Anterior cingulate cortex (tissue), 58 donors: ENCODE measurements around the gene TSPAN9.

Experiments used
- DNase-seq, 58 donors: peaks; one replicate each; lab custom pipeline; 2025; lab: John Stamatoyannopoulos, UW

Gene TSPAN9

DNA sequence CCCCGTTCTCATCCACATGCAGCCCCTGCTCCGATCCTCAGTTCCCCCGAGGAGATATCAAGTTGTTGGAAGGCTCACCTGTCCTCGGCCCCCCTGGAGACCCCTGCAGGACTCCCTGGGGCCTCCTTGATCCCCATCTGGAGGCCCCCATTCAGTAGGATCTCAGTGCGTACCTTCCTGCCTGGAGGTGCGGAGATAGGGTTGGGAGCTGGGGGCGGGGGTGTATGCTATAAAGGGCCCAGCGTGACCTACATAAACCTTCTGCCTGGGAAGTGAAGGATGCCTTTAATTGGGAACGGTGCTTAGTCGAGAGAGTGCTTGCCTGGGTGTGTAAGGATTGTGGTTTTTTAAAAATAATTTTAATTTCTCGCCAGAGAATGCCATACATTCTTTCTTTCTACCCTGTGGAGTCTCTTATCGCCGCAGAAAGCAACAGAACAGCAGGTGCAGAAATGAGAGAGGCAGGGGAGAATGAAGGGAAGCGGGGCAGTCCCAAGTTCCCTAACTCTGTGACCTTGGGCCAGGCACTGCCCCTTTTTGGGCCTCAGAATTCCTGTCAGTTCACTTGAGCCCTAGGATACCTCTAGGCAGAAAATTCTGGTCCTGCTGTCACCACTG, 153.7 kb downstream of the TSPAN9 start:
- no peak for DNase-seq

DNA sequence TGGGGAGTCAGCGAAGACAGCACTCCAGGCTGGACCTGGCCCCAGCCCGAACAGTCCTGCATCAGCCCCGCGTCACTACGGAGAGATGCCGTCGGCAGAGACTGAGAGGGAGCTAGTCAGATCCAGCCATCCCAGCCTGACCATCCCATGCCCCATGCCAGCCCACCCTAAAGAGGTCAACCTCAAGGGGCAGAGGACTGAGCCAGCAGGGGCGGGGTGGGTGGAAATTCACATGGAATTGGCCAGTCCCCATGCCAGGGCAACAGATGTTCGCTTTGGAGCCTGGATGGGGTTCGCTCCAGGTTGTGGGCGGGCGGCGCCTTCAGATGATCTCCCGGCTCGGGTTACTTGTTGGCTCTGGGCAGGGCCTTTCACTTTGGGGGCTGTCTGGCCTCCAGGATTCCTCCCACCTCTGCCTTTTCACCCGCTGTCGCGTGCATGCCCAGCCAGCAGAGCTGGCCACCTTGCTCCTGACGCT, 154.3 kb downstream of the TSPAN9 start:
- DNase-seq = no peak

DNA sequence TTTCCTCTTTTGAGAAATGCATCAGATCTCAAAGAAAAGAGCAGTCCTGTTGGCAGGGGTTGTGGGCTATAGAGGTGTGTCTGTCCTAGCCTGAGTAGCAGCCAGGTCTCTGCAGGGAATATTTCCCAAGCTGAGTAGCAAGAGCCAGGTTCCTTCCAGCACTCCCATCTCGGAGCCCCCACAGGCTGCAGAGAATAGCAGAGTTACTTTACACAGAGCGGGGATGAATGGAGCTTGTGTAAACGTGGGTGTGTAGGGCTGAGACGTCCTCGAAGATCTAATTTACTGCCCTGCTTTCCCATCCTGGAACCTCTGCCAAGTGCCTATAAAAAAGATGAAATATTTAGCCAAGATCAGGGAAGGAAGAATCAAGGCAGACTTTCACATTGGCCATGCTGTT, 156.6 kb downstream of the TSPAN9 start:
- DNase-seq = peak in 1 of 58 donors; percentile 18

DNA sequence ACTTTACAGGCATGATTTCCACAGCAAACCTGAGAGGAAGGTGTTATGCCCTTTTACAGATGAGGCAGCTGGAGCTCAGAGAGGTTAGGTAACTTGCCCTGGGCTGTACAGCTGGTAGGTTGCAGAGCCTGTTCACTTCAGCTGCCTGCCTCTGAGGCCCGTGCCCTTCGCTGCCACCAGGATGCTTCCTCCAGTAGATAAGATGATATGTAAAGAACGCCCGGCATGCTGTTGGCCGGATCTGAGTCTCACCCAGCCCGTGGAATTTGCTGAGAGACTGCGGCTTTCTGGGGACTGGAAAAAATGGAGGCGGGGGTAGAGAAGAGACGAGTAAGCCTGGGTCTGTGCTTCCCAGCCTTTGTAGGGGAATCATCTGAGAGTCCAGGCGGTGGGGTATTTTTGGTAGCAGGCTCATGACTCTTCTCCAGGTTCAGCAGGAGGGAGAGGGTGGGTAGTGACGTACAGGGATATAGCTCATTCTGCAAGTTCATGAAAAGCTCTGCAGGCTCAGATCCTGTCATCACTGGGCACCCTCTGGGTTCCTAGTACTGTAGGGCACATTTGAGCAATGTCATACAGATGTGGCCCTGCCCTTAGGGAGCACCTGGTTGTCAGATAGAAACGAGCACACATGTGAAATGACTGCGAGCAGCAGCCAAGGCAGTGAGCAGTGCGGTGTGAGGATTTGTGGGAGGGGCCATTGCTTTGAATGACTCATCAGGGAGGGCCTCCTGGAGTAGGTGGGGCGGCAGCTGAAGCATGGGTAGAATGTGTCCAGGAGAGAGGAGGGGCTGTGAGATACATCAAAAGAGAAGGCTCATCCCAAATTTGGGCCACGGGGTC, 159.4 kb downstream of the TSPAN9 start:
- DNase-seq = peak in 1 of 58 donors; percentile 9

DNA sequence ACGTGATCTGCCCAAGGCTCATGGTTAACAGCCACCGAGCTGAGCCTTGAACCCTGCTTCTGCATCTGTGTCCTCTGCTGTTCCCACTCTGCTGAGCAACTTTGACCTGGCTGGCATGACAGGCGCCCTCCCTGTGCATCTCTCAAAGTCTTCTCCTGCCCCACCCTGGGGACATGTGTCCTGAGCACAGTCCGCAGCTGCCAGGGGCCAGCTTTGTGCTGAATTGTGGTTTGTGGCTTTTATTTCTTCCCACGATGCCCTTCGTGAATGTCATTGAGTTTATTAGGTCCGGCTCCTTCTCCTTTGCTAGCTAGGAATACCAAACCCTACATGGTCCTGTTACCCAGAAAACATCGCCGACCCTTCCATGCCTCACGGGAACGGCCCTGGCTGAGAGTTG, 161.0 kb downstream of the TSPAN9 start:
- no peak for DNase-seq

DNA sequence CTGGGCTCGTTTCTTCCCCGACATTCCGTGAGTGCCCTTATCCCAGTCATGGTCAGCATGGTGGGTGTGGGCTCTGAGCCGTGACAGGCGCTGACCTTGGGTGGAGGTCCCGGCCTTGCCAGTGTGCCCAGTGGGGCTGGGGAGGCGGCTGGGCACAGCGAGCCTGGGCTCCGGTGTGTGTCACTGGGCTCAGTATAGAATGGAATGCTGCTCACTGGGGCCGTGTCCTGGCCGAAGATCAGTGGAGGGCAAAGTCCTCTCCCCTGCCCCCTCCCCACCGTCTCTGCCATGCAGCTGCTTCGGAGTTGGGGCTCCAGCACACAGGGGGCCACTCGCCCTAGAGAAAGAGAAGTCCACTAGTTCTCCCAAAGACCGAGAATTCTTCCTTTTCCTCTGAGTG, 164.4 kb downstream of the TSPAN9 start:
- DNase-seq = no peak

DNA sequence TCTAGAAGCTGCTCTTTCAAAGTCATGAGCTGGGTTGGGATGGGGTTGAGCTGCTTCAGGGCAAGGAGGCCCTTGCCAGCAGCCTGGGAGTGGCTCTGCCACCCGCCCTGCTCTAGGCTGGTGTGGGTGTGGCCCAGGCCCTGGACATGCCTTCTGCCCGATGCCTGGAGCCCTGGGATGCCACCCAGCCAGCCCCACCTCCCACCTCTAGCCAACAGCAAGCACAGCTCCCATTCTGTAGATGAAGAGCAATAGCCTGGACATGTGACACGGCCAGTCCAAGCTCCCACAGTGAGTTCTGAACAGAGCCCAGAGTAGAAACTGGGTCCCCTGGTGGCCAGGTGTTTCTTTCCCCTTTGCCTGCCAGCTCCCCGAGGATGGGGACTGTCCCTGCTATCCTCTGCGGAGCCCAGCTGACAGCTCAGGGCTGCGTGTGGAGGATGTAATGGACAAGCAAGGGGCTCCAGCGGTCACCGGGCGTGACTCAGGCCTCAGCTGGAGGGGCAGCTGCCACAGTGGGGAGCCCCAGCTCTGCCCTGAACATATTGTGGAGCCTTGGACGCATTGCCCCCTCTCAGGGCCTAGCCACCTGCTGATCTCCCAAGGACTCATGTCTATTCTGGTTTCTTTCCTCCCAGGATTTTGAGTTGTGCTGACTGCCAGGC, 165.2 kb downstream of the TSPAN9 start:
- DNase-seq = no peak

DNA sequence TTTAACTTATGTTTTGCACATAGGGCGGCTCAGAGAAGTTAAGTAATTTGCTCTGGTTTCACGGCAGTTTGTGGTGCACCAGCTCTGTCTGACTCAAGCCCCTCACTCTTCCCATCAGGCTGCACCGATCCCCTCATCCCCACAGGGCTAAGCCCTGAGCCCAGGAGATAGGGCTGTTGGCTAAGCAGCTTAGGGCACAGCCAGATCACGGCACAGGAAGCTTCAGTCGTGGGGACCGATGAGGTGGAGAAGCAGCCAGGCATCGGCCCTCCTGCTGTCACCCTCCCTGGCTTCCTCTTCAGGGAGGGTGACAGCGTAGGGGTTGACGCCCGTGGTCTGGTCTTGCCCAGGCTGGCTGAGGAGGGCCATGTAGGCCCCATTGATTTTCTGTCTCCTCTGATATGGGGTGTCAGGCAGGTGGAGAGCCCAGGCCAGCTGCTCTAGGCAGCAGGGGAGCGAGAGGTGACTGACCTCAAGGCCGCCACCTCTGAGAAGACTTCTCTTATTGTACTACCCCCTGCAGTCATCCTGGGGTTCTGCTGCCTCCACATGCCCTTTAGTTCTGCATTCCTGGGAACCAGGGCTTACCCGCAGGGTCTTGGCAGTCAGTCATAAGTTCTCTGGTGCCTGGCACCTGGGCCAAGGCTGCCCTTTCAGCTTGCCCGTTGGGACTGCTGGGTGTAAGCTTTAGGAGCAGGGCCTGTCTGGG, 166.4 kb downstream of the TSPAN9 start:
- no peak for DNase-seq

DNA sequence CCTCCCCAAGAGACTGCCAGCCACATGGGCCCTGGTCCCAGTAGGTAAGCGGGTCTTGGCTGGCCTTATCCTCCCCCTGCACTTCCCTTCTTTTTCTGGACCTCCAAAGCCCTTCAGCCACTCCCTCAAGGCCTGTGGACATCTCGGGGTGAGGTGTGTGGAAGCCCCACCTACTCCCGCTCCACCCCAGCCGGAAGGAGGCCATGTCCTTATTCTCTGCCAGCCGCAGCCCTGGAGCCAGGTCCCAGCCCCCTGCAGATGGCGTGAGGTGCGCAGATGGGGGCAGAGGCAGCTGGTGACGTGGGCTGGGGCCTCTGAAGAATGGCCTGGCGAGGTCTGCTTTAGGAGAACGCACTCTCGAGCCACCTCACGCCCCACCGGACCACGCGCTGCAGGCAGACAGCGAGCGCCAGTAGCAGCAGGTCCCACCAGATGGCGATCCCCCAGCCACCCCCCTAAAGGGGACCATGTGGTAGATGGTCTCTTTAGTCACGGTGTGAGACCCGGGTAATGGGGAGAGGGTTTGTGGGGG, 167.1 kb downstream of the TSPAN9 start:
- DNase-seq = no peak

DNA sequence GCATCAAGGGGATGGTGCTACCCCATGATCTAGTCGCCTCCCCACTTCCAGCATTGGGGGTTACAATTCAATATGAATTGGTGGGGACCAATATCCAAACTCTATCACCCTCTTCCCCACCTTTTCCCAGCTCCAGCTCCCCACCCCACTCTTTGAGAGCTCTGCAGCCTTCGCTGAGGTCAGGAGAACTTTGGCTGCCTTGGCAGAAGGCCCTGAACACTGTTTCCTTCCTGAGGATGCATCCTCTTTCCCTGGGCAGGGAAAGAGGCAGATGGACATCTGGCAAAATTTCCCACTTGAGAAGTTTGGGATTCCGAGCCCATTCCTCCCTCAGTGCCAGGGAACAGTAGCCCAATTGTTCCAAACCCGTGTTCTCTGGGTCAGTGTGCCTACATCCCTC, 169.1 kb downstream of the TSPAN9 start:
- DNase-seq = no peak

DNA sequence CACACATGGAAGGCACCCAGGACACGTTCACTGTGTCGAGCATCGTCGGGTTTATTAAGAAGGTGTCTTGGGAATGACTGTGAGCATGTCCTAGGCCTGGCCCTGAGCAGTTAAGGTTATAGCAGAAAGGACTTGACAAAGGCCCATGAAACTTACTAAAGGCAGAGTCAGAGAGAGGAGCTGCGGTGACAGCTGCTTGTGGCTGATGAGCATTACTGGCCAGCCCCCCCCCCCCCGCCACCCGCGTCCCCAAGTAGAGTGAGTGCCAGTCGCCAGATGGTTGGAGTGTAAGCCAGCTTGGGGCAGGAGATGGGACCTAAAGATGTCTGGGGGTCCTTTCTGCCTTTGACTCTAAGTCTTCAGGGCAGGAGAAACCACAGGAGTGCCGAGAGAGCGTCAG, 169.9 kb downstream of the TSPAN9 start:
- no peak for DNase-seq

DNA sequence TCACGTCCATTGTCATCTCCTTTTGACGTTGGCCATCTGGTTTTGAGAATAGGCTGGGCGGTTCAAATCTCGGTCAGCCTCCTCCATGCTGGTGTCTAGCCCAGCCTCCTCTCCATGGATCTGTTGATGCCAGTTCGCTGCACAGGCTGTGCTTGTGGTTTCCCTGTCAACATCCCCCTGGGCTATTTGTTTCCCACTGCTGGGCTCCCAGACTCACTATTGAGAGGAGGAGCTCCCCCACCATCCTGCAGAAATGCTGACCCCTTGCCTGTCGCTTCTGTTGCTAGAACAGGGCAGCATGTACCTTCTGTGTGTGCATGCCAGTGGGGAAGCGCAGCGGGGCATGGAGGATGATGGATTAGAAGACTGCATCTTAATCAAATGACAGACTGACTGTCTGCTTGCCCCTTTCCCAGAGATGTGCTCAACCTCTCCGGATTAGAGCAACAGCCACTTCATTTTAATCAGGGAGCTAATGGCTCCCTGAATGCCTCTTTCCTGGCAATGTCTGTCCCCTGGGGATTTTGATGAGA, 170.5 kb downstream of the TSPAN9 start:
- no peak for DNase-seq

DNA sequence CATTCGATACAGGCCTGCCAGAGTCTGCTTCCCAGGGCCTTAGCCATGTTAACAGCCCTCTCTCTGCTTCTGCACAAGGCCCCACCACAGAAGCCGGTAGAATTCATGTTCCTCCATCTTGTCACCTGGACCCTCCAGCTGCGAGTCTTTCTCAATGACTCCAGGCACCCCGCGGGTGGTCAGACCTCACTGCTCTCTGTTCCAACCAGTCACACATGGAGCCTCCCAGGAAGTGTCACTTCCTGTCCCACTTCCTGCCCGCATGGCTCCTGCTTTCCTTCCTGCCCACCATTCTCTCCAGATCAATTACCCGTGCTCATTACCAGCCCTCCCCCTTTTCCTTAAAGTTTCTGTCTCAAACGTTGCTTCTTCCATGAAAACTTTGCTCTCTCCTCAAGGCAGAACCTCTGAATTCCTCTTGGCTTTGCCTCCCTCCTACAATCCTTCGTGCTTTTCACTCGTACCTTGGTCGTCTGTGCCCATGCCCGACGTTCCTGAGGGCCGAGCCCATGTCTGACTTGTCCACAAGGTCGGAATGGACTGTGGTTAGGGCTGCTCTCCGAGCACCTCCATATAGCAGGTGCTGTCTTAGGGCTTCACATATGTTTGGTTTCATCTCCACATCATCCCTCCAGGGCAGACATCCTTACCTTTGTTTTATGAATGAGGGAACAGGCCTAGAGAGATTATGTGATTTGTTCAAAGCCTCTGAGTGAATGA, 172.1 kb downstream of the TSPAN9 start:
- DNase-seq = no peak

DNA sequence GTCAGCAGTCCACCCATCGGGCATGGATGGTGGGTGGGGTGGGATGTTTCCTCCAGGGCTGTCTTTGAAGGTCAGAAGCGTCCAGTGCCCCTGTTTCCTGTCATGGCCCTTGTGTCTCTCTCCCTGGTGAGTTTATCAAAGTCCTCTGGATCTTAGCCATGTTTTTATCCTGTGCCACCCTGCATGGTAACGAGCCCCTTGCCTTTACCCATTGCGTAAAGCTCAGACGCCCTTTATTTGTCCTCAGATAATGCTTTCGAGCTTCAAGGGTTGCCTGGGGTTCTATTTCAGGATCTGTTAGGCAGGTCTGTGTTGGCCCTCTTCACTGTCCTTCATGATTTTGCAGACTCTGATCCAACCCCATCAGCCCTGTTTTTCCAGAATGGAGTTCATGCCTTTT, 172.9 kb downstream of the TSPAN9 start:
- no peak for DNase-seq

DNA sequence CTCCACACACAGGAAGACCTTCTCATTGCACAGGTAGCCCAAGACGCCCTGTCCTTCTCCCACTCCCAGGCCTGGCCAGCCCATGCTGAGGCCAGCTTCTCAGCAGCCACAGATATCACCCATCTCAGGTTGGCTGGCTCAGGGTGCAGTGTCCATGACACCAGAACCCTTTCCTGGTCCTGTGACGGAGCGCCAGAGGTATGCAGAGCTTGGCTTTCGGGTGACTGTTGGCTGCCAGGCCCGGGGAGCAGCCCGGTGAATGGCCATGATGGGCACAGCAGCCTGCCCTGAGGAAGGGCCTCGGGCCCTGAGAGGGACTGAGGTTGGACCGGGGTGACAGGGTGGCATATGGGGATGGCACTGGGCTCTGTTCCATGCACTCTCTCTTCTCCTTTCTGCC, 173.4 kb downstream of the TSPAN9 start:
- no peak for DNase-seq

DNA sequence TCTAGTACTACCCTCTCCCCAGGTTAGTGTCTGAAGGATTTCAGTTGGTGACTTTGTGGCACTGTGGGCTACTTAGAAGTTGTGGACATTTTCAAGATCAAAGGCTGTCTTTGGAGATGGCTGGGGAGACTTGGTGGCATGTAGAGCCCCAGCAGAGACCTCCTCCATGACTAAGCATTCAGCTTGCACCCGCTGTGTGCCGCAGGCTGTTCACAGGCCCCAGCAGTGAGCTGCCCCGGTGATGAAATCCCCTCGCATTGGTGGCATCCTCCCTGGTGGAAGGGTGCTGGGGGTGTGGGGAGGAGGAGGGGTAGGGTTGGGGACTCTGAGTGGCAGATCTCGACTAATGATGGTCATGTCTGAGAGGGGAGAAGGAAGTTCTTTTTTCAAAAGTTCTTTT, 173.9 kb downstream of the TSPAN9 start:
- no peak for DNase-seq

DNA sequence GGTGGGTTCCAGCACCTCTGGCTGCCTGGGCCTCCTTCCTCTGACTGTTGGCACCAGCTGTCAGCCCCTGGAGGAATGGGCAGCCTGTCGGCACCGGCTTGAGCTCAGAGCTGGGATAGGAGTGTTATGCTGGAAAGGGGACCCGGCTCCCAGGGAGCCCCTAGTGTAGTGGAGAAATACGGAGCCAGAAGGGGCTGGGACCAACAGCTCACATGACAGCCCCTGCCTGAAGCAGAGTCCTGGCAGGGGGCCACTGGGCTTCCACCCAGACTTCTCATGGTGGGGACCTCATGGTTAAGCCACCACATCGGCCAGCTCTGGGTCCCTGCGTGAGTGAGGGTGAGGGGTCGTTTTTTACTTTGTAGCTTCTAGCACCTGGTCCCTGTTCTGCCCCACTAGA, 174.5 kb downstream of the TSPAN9 start:
- DNase-seq = peak in 1 of 58 donors; percentile 10

DNA sequence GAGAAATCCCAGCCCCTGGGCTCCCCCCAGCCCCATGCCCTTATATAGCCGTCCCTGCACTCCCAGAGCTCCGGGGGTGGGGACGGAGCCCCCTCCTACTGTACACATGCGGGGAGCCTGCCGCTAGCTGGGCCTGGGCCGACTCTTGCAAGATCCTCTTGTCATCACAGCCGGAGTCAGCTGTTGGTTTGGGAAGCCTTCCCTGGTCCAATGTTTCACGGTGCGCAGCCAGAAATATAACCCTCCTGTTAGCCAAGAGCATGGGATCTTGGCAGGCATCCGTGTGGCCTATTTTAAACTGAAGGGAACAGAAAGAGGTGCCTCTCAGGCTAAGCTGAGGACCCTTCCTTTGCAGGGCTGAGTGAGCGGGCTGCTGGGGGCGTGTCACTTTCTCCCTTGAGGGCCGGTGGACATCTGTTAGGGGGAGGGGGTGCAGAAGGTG, 175.3 kb downstream of the TSPAN9 start:
- DNase-seq = peak in 54 of 58 donors; percentile 6 to 87 (median 64)

DNA sequence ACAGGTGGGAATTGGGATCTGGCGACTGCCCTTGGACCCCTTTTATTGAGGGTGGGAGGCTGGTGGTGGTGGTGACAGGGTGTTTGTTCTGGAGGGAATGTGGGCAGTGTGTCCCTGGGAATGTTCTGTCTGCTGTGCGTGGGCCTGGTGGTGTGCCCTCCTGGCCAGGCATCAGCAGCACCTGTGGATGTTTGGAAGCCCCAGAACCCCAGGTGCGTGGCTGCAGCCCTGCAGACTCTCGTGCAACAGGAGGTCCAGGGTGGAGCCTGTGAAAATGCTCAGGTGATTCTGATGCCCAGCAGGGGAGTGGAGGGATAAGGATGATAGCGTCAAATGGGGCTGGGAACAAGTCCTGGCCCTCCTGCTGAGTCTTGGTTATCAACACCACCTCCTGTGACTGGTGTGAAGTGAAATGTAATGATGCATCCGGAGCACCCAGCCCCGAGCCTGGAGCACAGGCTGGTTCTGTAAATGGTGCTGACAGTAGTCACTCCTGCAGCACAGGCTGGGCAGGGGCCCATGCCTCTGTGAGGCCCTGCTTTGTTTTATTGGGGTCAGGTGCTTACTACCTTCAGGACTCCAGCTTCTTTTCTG, 176.6 kb downstream of the TSPAN9 start:
- no peak for DNase-seq
